Neural progenitor cell (in vitro differentiated cells): ENCODE data around the gene ITGAX.

ENCODE experiments used
- EZH2 ChIP-seq: fragments of 200-600 bp; sonication (generic); IDR thresholded peaks from 2 replicates; pipeline ENCODE4 v1.6.1; 2017; ENCODE audit warnings: antibody characterized with exemption, mild to moderate bottlenecking, moderate library complexity
- TF ChIP-seq, protein P1 (sequence below): fragments of 200-600 bp; sonication (generic); IDR thresholded peaks from 2 replicates; pipeline ENCODE4 v1.5.1; 2017; ENCODE audit warnings: antibody characterized with exemption, mild to moderate bottlenecking

DNA sequence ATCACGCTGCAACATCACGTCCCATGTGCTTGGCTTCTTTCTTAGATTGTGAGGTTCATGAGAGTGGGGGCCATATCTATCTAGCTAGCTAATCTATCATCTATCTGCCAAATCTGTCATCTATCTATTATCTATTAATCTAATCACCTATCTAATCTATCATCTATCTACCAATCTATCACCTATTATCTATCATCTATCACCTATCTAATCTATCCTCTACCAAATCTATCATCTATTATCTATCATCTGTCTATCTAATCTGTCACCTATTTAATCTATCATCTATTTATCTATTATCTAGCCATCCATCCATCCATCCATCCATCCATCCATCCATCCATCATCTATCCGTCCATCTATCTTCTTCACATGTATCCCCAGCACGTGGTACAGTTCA is 59.0 kb downstream of the ITGAX start:
- TF ChIP-seq, protein P1, sequence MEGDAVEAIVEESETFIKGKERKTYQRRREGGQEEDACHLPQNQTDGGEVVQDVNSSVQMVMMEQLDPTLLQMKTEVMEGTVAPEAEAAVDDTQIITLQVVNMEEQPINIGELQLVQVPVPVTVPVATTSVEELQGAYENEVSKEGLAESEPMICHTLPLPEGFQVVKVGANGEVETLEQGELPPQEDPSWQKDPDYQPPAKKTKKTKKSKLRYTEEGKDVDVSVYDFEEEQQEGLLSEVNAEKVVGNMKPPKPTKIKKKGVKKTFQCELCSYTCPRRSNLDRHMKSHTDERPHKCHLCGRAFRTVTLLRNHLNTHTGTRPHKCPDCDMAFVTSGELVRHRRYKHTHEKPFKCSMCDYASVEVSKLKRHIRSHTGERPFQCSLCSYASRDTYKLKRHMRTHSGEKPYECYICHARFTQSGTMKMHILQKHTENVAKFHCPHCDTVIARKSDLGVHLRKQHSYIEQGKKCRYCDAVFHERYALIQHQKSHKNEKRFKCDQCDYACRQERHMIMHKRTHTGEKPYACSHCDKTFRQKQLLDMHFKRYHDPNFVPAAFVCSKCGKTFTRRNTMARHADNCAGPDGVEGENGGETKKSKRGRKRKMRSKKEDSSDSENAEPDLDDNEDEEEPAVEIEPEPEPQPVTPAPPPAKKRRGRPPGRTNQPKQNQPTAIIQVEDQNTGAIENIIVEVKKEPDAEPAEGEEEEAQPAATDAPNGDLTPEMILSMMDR, result no peak
- no peak for TF ChIP-seq EZH2
